T-helper 1 cell (primary cell): ENCODE measurements around the gene HYDIN.
"Not testable (repeated sequence)": the region's sequence is repeated elsewhere in the genome, so short reads cannot be mapped to it uniquely, and the experiment has no call there.

ENCODE experiments used
- DNase-seq, 5 donors: peaks; one replicate each; pipeline ENCODE4 v3.0.0-alpha.2; 2012 to 2020

Gene HYDIN

GRCh38 chr16:70822734-70823133 is 407.8 kb downstream of the HYDIN start:
- DNase-seq, result not testable (repeated sequence)

- not testable (repeated sequence) for DNase-seq
Measured at GRCh38 chr16:70818088-70818487, 412.4 kb downstream of the HYDIN start.

GRCh38 chr16:70809392-70810060 is 421.0 kb downstream of the HYDIN start:
- DNase-seq, result no peak

- no peak for DNase-seq
Measured at GRCh38 chr16:70808371-70808770, 422.2 kb downstream of the HYDIN start.

- no peak for DNase-seq
Measured at GRCh38 chr16:70805787-70806186, 424.7 kb downstream of the HYDIN start.

GRCh38 chr16:70805380-70805779 is 425.1 kb downstream of the HYDIN start:
- no peak for DNase-seq

GRCh38 chr16:70804734-70805169 is 425.8 kb downstream of the HYDIN start:
- no peak for DNase-seq

GRCh38 chr16:70804153-70804733 is 426.3 kb downstream of the HYDIN start:
- peak in 1 of 5 donors; percentile 28 for DNase-seq

- no peak for DNase-seq
Measured at GRCh38 chr16:70803319-70803718, 427.2 kb downstream of the HYDIN start.

GRCh38 chr16:70801611-70802010 is 428.9 kb downstream of the HYDIN start:
- no peak for DNase-seq

- peak; percentile 92 to 97 (median 94) for DNase-seq
Measured at GRCh38 chr16:70800781-70801480, 429.6 kb downstream of the HYDIN start, which contains the start of gene VAC14. Gene VAC14, minus strand, starts transcription at chr16:70801158. Its CDS starts 258 bp downstream, at chr16:70800900.

- peak in 1 of 5 donors; percentile 5 for DNase-seq
Measured at GRCh38 chr16:70800311-70800710, 430.2 kb downstream of the HYDIN start.

- no peak for DNase-seq
Measured at GRCh38 chr16:70796301-70796700, 434.2 kb downstream of the HYDIN start.

- DNase-seq, result no peak
Measured at GRCh38 chr16:70795296-70795912, 435.1 kb downstream of the HYDIN start.

- no peak for DNase-seq
Measured at GRCh38 chr16:70793851-70794502, 436.5 kb downstream of the HYDIN start.

GRCh38 chr16:70790815-70791214 is 439.7 kb downstream of the HYDIN start:
- no peak for DNase-seq

- DNase-seq, result no peak
Measured at GRCh38 chr16:70789595-70790447, 440.7 kb downstream of the HYDIN start.

GRCh38 chr16:70788668-70789594 is 441.6 kb downstream of the HYDIN start:
- DNase-seq, result no peak

GRCh38 chr16:70786020-70786755 is 444.3 kb downstream of the HYDIN start:
- DNase-seq, result no peak
